Kidney capillary endothelial cell (primary cell): ENCODE data around the gene C9orf153.
A peak's percentile ranks its signal among the peaks of the same experiment; 100 is the strongest.
"Not testable (repeated sequence)": the region's sequence is repeated elsewhere in the genome, so short reads cannot be mapped to it uniquely, and the experiment has no call there.

Source experiments
- DNase-seq: peaks from one replicate; pipeline ENCODE4 v3.0.0-alpha.2; 2018; ENCODE audit warnings: low spot score

The C9orf153 gene

GRCh38 chr9:86263876-86264275 is 4.4 kb upstream of the C9orf153 start:
- no peak for DNase-seq

- DNase-seq = peak; percentile 30
These were observed 3.0 kb upstream of the C9orf153 start for GRCh38 chr9:86262492-86262891.

- DNase-seq = no peak
These were observed 2.1 kb downstream of the C9orf153 start for GRCh38 chr9:86257391-86257790.

- no peak for DNase-seq
These were observed 2.8 kb downstream of the C9orf153 start for GRCh38 chr9:86256653-86257052.

- DNase-seq = no peak
These were observed 5.9 kb downstream of the C9orf153 start for GRCh38 chr9:86253577-86253976.

- no peak for DNase-seq
These were observed 6.6 kb downstream of the C9orf153 start for GRCh38 chr9:86252870-86253269.

- DNase-seq = no peak
These were observed 9.3 kb downstream of the C9orf153 start for GRCh38 chr9:86250123-86250522.

- DNase-seq = no peak
These were observed 10.7 kb downstream of the C9orf153 start for GRCh38 chr9:86248746-86249145.

- no peak for DNase-seq
These were observed 12.7 kb downstream of the C9orf153 start for GRCh38 chr9:86246752-86247161.

GRCh38 chr9:86242071-86242470 is 17.4 kb downstream of the C9orf153 start:
- no peak for DNase-seq

- DNase-seq = no peak
These were observed 18.2 kb downstream of the C9orf153 start for GRCh38 chr9:86241216-86241615.

- DNase-seq = no peak
These were observed 20.3 kb downstream of the C9orf153 start for GRCh38 chr9:86238861-86239770.

- no peak for DNase-seq
These were observed 28.6 kb downstream of the C9orf153 start for GRCh38 chr9:86230858-86231257.

GRCh38 chr9:86222667-86223066 is 36.8 kb downstream of the C9orf153 start:
- DNase-seq = no peak

GRCh38 chr9:86219606-86220005 is 39.9 kb downstream of the C9orf153 start:
- DNase-seq = no peak

GRCh38 chr9:86217076-86217755 is 42.2 kb downstream of the C9orf153 start:
- DNase-seq = no peak

GRCh38 chr9:86207193-86207592 is 52.3 kb downstream of the C9orf153 start:
- no peak for DNase-seq

- peak; percentile 55 for DNase-seq
These were observed 57.0 kb downstream of the C9orf153 start for GRCh38 chr9:86202338-86202882.

GRCh38 chr9:86201474-86202337 is 57.8 kb downstream of the C9orf153 start:
- DNase-seq = no peak

- DNase-seq = no peak
These were observed 58.8 kb downstream of the C9orf153 start for GRCh38 chr9:86200599-86201162.

- DNase-seq = no peak
These were observed 66.4 kb downstream of the C9orf153 start for GRCh38 chr9:86193088-86193487.

GRCh38 chr9:86190700-86191099 is 68.8 kb downstream of the C9orf153 start:
- DNase-seq = not testable (repeated sequence)
